ENCODE data around the gene ZMPSTE24. TPM values are rescaled to one million over a fixed set of nuclear protein-coding genes. Genes with fewer than 3 reads are reported as not detected.

ZMPSTE24 gene
- total RNA-seq, 3 donors from 2014 or later (not counting 1 experiment from before 2014, with no cell fraction given), result 15.3 to 19.5 (median 19.3) TPM

- Mint-ChIP-seq H3K4me1 (peaks cover 6 to 11% of the 10 kb centered on the region in 2 donors), H3K9me3 (no peaks in the 10 kb centered on the region), H3K36me3 (peaks cover 12% of the 10 kb centered on the region), H3K27ac (no peak overlapping the region), H3K4me3 (no peak overlapping the region), H3K27me3 (ENCODE audit: low read depth in 2 of 2) (no peaks in the 10 kb centered on the region)
- no CpG with 5 or more reads among the region's 1 CpG for WGBS (ENCODE audit: insufficient coverage)
- no peak for ATAC-seq
- H3K4me1 ChIP-seq (ENCODE audit: control insufficient read depth, insufficient read depth, low read length), result no peaks in the 10 kb centered on the region
- no peaks in the 10 kb centered on the region for H3K9me3 ChIP-seq (ENCODE audit: control insufficient read depth, insufficient read depth, low read length)
- TF ChIP-seq CTCF (IDR thresholded peaks at IDR 0.05), result no peak
- H3K36me3 ChIP-seq (ENCODE audit: control insufficient read depth, insufficient read depth, low read length), result peaks cover 38% of the 10 kb centered on the region
- DNase-seq, result no peak
- H3K4me3 ChIP-seq (ENCODE audit: low read length), result no peak overlapping the region
- no peaks in the 10 kb centered on the region for H3K27me3 ChIP-seq (ENCODE audit: control insufficient read depth, insufficient read depth, low read length)
- intact Hi-C loops (cut with micrococcal nuclease), result loop anchor here (5.0 kb wide), 1 partner anchor 42 kb away; no protein-coding TSS in a partner anchor
- H3K27ac ChIP-seq (ENCODE audit: low read length), result no peak overlapping the region
Measured at GRCh38 chr1:40239626-40240025, 18.4 kb upstream of the ZMPSTE24 start.

- Histone ChIP-seq H3K36me3 (ENCODE audit: control insufficient read depth, insufficient read depth, low read length) (peaks cover 34% of the 10 kb centered on the region), H3K4me3 (ENCODE audit: low read length) (no peak overlapping the region), H3K4me1 (ENCODE audit: control insufficient read depth, insufficient read depth, low read length) (no peaks in the 10 kb centered on the region), H3K9me3 (ENCODE audit: control insufficient read depth, insufficient read depth, low read length) (no peaks in the 10 kb centered on the region), H3K27ac (ENCODE audit: low read length) (no peak overlapping the region), H3K27me3 (ENCODE audit: control insufficient read depth, insufficient read depth, low read length) (no peaks in the 10 kb centered on the region)
- Mint-ChIP-seq H3K9me3 (no peaks in the 10 kb centered on the region), H3K36me3 (peaks cover 12% of the 10 kb centered on the region), H3K4me3 (no peak overlapping the region), H3K27ac (no peak overlapping the region), H3K4me1 (peaks cover 6 to 11% of the 10 kb centered on the region in 2 donors), H3K27me3 (ENCODE audit: low read depth in 2 of 2) (no peaks in the 10 kb centered on the region)
- 100% methylated on average over 2 of the region's 2 CpGs for WGBS (ENCODE audit: insufficient coverage)
- intact Hi-C loops (cut with micrococcal nuclease), result loop anchor here (5.0 kb wide), 1 partner anchor 43 kb away; no protein-coding TSS in a partner anchor
- ATAC-seq (no peak), DNase-seq (no peak)
- no peak for TF ChIP-seq CTCF (IDR thresholded peaks at IDR 0.05)
Measured at GRCh38 chr1:40240390-40240789, 17.6 kb upstream of the ZMPSTE24 start.

- no peak for TF ChIP-seq CTCF (IDR thresholded peaks at IDR 0.05)
- peaks cover 26% of the 10 kb centered on the region for H3K36me3 ChIP-seq (ENCODE audit: control insufficient read depth, insufficient read depth, low read length)
- Mint-ChIP-seq H3K4me3 (no peak overlapping the region), H3K27me3 (ENCODE audit: low read depth in 2 of 2) (no peaks in the 10 kb centered on the region), H3K36me3 (peaks cover 12% of the 10 kb centered on the region), H3K27ac (peak overlapping the region; percentile 3 to 14), H3K4me1 (peaks cover 6 to 11% of the 10 kb centered on the region in 2 donors), H3K9me3 (no peaks in the 10 kb centered on the region)
- no peaks in the 10 kb centered on the region for H3K4me1 ChIP-seq (ENCODE audit: control insufficient read depth, insufficient read depth, low read length)
- ATAC-seq, result no peak
- no peak overlapping the region for H3K27ac ChIP-seq (ENCODE audit: low read length)
- no peaks in the 10 kb centered on the region for H3K9me3 ChIP-seq (ENCODE audit: control insufficient read depth, insufficient read depth, low read length)
- 83% methylated on average over 1 of the region's 1 CpG for WGBS (ENCODE audit: insufficient coverage)
- no peak overlapping the region for H3K4me3 ChIP-seq (ENCODE audit: low read length)
- no peaks in the 10 kb centered on the region for H3K27me3 ChIP-seq (ENCODE audit: control insufficient read depth, insufficient read depth, low read length)
- DNase-seq, result no peak
- intact Hi-C loops (cut with micrococcal nuclease), result loop anchor here (5.0 kb wide), 1 partner anchor 44 kb away; no protein-coding TSS in a partner anchor
Measured at GRCh38 chr1:40241362-40241761, 16.7 kb upstream of the ZMPSTE24 start.

DNA sequence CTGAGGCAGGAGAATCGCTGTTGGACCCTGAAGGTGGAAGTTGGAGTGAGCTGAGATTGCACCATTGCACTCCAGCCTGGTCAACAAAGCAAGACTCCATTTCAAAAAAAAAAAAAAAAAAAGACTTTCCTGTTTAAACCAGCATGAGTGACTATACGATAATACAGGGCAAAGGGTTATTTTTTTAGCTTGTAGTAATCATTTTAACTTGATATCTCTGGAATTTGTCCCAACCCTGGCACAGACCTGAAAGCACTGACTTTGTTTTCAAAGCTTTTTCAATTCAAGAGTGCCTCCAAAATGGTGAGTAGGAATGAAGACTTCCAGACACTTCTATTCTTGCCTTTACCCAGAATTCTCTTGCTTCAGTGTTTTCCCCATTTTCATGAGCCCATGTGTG is 14.7 kb upstream of the ZMPSTE24 start:
- Mint-ChIP-seq H3K4me1 (peaks cover 6 to 11% of the 10 kb centered on the region in 2 donors), H3K27me3 (ENCODE audit: low read depth in 2 of 2) (no peaks in the 10 kb centered on the region), H3K9me3 (no peaks in the 10 kb centered on the region), H3K27ac (no peak overlapping the region), H3K4me3 (no peak overlapping the region), H3K36me3 (peaks cover 7% of the 10 kb centered on the region)
- no CpG with 5 or more reads among the region's 2 CpGs for WGBS (ENCODE audit: insufficient coverage)
- no peak overlapping the region for H3K27ac ChIP-seq (ENCODE audit: low read length)
- intact Hi-C loops (cut with micrococcal nuclease), result loop anchor here (5.0 kb wide), 1 partner anchor 46 kb away; no protein-coding TSS in a partner anchor
- no peak for DNase-seq
- no peaks in the 10 kb centered on the region for H3K27me3 ChIP-seq (ENCODE audit: control insufficient read depth, insufficient read depth, low read length)
- no peaks in the 10 kb centered on the region for H3K4me1 ChIP-seq (ENCODE audit: control insufficient read depth, insufficient read depth, low read length)
- no peaks in the 10 kb centered on the region for H3K9me3 ChIP-seq (ENCODE audit: control insufficient read depth, insufficient read depth, low read length)
- H3K36me3 ChIP-seq (ENCODE audit: control insufficient read depth, insufficient read depth, low read length), result peaks cover 6% of the 10 kb centered on the region
- no peak for TF ChIP-seq CTCF (IDR thresholded peaks at IDR 0.05)
- H3K4me3 ChIP-seq (ENCODE audit: low read length), result no peak overlapping the region
- no peak for ATAC-seq
